GM10266 (cell line): ENCODE data around the gene ASCL4.

Experiments
- DNase-seq: peaks from one replicate; pipeline ENCODE4 v3.0.0; 2012; ENCODE audit errors: extremely low spot score
- TF ChIP-seq, protein P1 (sequence below): IDR thresholded peaks from 2 replicates; pipeline ENCODE4 v1.5.1; 2012; ENCODE audit warnings: mild to moderate bottlenecking, low read depth; ENCODE audit not compliant: control insufficient read depth, insufficient read depth; ENCODE audit errors: missing control alignments

The ASCL4 gene

DNA sequence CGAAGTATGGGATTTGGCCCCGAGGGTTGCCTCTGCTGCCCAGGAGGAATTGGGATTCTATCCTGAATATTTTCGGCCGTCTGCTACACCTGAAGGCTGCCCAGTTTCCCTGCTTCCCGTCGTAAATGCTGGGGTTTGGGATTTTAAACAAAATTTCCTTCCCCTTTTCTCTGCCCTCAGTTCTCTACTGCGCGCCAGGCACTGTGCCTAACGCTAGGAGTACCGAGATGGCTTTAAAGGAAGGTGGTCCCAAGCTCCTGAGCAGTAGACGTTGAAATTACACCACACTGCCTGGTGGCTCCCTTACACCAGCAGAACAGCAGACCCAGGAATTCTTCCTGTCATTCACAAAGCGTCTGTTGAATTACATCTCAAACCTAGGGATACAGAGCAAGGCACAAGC lies 13.0 kb upstream of the ASCL4 start:
- no peak for DNase-seq
- TF ChIP-seq, protein P1, sequence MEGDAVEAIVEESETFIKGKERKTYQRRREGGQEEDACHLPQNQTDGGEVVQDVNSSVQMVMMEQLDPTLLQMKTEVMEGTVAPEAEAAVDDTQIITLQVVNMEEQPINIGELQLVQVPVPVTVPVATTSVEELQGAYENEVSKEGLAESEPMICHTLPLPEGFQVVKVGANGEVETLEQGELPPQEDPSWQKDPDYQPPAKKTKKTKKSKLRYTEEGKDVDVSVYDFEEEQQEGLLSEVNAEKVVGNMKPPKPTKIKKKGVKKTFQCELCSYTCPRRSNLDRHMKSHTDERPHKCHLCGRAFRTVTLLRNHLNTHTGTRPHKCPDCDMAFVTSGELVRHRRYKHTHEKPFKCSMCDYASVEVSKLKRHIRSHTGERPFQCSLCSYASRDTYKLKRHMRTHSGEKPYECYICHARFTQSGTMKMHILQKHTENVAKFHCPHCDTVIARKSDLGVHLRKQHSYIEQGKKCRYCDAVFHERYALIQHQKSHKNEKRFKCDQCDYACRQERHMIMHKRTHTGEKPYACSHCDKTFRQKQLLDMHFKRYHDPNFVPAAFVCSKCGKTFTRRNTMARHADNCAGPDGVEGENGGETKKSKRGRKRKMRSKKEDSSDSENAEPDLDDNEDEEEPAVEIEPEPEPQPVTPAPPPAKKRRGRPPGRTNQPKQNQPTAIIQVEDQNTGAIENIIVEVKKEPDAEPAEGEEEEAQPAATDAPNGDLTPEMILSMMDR: no peak

DNA sequence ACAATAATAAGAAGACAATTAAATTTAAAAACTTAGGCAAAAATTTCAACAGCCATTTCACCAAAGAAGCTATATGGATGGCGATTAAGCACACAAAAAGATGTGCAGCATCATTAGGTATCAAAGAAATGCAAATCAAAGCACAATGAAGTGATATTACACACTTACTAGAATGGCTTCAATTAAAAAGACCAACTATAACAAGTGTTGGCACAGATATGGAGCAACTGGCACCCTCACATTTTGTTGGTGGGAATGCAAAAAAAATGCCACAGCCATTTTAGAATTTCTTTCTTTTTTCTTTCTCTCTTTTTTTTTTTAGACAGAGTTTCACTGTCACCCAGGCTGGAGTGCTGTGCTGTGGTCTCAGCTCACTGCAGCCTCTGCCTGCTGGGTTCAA lies 11.6 kb upstream of the ASCL4 start:
- TF ChIP-seq, protein P1: no peak

DNA sequence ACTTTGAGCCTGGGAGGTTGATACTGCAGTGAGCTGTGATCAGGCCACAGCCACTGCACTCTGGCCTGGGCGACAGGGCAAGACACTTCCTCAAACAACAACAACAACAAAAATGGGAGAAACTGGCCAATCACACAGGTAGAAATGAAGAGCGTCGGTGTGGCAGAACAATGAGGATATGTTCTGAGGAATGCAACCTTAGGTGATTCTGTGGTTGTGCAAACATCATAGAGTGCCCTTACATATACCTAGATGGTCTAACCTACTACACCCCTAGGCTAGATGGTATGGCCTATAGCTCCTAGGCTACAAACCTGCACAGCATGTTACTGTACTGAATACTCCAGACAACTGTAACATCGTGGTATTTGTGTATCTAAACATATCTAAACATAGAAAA lies 9.9 kb upstream of the ASCL4 start:
- TF ChIP-seq, protein P1: no peak
- no peak for DNase-seq

More for the DNA sequence above, 11.6 kb upstream of the ASCL4 start:
- DNase-seq: no peak

- no peak for DNase-seq
- TF ChIP-seq, protein P1: no peak
These were observed 9.2 kb upstream of the ASCL4 start for GRCh38 chr12:107765316-107765715.

DNA sequence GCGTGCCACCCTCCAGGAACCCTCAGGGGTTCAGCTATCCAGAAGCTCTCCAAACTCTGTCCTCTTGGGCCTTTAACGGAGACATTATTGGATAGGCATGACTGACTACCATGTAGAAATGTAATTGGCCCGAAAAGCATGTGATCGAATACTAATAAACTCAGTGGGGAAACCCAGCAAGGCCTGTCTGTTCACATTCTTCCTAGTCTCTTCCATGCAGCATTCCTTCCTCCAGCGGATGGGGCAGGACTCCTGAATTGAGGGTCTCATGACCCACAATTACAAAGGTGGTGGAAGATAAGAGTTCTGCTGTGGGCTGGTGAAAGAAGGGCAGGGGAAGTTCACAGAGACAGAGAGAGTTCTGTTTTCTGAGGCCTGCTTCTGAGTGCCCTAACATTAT lies 7.0 kb upstream of the ASCL4 start:
- no peak for DNase-seq
- TF ChIP-seq, protein P1: no peak

GRCh38 chr12:107775093-107775721 lies 703 bp downstream of the ASCL4 start:
- DNase-seq: no peak
- TF ChIP-seq, protein P1: no peak

DNA sequence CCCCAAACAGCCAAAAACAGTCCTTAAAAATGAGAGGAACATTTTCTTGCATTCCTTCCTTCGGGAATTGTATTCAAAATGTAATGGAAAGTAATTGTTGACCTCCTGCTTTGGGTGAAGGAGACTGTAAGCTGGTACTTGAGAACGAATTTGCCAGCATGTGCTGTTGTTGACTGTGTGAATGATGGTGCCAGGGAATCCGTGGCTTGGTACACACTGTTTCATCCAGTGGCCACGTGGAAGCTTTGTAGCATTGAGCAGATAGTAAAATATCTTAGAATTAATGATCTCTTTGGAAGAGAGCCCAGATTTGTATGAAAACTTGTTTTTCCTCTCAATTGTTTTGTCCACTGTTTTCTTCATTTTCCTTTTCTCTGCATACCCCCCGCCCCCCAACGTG lies 1.7 kb downstream of the ASCL4 start:
- TF ChIP-seq, protein P1: no peak
- no peak for DNase-seq
